Stimulated activated naive CD8-positive, alpha-beta T cell treated with anti-CD3 and anti-CD28 coated beads, Interleukin-15, Interleukin-2, amounts not matched to agents 100 U/mL and 50 U/mL, for 24 hours (primary cell): ENCODE data around the gene CFL2.

Experiments
- ATAC-seq: fragments of 150-1000 bp; cut with Tn5 transposase; one replicate; pipeline ENCODE4 v1.10.0; 2021
- DNase-seq: peaks from one replicate; pipeline ENCODE4 v3.0.0; 2021

CFL2 gene

GRCh38 chr14:34671716-34672115, 42.7 kb downstream of the CFL2 start:
- no peak for DNase-seq
- ATAC-seq = no peak

GRCh38 chr14:34668111-34668510, 46.3 kb downstream of the CFL2 start:
- DNase-seq (no peak), ATAC-seq (no peak)

GRCh38 chr14:34667007-34667406, 47.4 kb downstream of the CFL2 start:
- ATAC-seq = no peak
- no peak for DNase-seq

- no peak for ATAC-seq
- no peak for DNase-seq
These were observed 48.5 kb downstream of the CFL2 start for GRCh38 chr14:34665785-34666435.

- ATAC-seq (no peak), DNase-seq (no peak)
These were observed 51.8 kb downstream of the CFL2 start for GRCh38 chr14:34662561-34663088.

GRCh38 chr14:34660796-34661195, 53.6 kb downstream of the CFL2 start:
- no peak for ATAC-seq

More at GRCh38 chr14:34660796-34661195, 53.6 kb downstream of the CFL2 start:
- no peak for DNase-seq
